GM04504 (cell line): ENCODE data around the gene CACNA1G.

ENCODE experiments used
- DNase-seq: peaks from one replicate; pipeline ENCODE4 v3.0.0-alpha.2; 2012; ENCODE audit warnings: low read depth

The CACNA1G gene

GRCh38 chr17:50613007-50613992 lies 52.8 kb downstream of the CACNA1G start:
- no peak for DNase-seq

DNA sequence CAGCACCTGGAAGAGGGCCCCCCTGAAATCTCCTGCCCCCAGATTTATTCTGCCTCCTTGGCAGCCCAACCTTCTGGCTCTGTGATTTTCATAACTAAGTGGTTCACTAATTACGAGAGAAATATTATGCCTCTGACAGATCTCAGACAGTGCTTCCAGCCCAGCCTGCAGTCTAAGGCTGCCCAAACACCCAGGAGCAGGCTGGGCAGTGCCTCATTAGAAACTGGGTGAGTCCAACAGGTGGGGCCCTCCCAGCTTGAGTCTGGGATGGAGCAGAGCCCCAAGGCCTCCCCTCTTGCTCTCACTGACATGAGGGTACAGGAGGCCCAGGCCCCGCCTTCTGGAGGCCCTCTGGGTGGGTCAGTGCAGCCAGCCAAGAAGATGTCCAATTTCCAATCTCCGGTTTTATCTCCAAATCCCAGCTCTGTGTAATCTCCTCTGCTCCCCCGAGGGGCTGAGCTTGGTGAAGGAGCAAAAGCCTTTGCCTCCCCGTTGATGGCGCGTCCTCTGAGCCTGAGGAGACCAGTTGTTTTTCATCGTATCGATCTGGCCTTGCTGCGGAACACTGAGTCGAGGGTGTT lies 54.0 kb downstream of the CACNA1G start:
- no peak for DNase-seq

DNA sequence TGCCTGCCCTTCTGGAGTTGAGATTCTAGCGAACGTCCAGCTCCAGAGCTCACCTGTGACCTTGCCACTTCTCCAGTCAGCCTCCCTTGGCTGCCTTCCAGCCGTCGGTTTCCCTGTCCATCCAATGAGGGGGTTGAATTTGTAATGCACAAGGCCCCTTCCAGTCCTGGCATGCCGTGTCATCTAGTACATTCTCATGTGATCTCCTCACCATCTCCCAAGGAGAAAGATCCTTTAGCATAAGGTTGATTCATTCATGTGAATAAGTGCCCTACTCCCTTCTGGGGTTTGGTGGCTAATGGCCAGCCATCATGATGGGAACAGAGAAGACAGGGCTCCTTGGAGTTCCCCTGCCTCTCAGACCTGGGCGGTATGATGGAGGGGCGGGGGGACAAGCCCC lies 55.3 kb downstream of the CACNA1G start:
- no peak for DNase-seq

DNA sequence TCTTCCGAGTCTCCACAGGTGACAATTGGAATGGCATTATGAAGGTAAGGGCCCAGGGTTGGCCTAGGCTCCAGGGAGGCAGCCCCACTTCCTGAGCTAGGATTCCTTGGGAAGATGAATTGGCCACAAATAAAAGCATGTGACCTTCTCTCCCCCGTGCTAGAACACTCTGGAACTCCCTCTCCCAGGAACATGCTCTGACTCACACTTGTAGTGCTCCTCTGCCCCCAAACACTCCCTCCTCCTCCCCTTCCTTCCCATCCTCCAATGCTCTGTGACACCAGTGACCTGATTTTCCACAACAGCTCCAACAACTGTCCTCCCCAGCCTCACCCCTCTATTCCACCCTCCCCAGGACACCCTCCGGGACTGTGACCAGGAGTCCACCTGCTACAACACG lies 57.8 kb downstream of the CACNA1G start:
- DNase-seq, result no peak

DNA sequence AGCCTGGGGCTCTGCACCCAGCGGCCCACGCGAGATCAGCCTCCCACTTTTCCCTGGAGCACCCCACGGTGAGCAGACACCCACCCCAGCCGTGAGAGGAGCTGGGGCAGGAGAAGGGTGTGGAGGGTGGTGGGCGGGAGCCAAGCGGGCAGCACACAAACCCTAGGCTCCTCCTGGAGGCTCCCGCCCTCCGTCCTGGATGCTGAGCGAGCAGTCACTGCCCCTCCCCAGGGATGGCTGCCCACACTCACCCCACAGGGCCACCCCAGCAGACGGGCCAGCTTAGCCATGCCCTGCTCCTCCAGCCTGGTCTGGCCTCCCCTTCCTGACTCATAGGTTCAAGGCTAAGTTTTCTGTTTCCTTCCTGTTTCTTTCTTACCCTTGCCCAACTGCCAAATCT lies 58.4 kb downstream of the CACNA1G start:
- DNase-seq, result no peak

GRCh38 chr17:50619489-50619888 lies 59.0 kb downstream of the CACNA1G start:
- DNase-seq, result no peak

- no peak for DNase-seq
Measured at GRCh38 chr17:50620237-50620636, 59.7 kb downstream of the CACNA1G start.

DNA sequence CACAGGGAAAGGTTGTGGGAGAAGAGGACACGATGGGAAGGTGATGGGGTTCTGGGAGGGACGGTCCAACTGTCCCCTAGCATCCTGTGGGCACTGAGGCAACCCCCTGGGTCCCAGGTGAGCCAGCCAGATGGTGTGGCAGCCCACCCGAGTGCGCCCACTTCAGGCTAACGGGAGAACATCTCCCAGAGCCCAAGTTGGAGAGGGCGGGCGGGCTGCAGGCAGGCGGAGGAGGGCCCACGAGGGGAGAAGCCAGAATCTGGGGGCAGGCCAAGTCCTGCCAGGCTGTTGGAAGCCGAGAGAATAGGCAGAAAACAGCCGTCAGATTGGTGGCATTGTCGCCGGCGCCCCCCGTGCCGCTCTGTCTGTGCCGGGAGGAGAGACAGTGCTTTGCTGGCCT lies 60.3 kb downstream of the CACNA1G start:
- no peak for DNase-seq

DNA sequence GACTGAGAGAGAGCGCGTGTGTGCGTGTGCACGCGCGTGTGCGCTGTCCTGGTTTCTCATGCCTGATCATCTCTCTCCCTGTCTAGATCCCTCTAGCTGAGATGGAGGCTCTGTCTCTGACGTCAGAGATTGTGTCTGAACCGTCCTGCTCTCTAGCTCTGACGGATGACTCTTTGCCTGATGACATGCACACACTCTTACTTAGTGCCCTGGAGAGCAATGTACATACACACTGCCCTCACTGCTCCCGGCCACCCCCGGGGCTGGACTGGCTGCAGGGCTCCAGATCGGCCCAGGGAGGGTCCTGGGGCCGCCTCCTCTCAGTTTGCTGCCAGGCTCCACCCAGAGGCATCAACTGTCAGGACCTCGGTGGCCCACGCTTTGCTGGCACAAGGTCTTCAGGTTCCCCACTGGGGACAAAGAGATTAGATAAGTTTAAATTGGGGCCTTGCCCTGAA lies 61.1 kb downstream of the CACNA1G start:
- DNase-seq, result no peak

GRCh38 chr17:50624321-50624934 lies 63.9 kb downstream of the CACNA1G start:
- no peak for DNase-seq

DNA sequence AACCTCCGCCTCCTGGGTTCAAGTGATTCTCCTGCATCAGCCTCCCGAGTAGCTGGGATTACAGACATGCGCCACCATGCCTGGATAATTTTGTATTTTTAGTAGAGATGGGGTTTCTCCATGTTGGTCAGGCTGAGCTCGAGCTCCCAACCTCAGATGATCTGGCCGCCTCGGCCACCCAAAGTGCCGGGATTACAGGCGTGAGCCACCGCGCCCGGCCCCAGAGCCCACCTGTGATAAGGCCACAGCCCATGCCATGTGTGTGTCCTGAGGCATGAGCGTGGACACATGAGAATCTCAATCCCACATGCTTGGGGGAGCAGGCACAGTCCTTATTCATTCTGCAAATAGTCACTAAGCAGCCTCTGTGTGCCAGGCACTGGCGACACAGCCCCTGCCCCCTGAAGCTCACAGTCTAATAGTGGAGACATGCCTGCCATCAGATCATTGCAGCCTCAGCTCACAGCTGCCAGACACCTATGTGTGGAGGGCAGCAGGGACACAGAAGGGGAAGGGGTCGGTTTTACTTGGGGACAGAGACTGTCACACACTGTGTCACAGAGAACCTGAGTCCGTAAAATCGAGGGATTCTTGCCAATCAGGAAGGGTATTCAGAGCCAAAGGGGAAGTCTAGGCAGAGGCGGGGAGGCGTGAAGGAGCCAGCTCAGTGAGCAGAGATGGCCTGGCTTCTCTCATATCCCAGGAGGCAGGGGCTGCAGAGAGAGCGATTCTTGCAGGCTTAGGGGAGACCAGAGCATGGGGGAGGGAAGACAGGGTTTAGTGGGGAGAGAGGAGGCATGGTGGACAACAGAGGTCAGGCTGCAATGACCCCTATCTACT lies 64.7 kb downstream of the CACNA1G start:
- DNase-seq, result no peak

- DNase-seq, result peak; percentile 35
Measured at GRCh38 chr17:50626037-50626574, 65.6 kb downstream of the CACNA1G start.

DNA sequence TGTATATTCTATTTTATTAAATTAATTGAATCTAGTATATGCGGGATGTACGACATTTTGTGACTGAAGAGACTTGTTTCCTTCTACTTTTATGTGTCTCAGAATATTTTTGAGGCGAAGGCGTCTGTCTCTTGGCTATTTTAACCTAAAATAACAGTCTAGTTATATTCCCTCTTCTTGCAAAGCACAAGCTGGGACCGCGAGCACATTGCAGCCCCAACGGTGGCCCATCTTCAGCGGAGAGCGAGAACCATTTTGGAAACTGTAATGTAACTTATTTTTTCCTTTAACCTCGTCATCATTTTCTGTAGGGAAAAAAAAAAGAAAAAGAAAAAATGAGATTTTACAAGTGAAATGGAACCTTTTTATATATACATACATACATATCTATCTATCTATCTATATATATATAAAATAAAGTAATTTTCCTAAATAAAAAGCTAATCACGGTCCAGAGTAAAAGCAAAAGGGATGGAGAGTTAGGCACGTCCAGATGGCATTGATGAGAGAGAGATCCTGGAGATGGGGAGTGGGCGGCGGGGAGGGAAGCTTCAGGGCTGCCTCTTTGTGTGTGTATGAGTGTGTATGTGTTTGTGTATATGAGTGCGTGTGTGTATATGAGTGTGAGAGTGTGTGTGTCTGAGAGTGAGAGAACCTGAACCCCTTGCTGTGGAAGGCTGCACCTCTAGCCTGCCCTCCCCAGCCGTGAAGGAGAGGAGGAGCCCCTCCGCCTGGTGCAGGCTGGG lies 66.7 kb downstream of the CACNA1G start:
- DNase-seq, result no peak

GRCh38 chr17:50627782-50628601 lies 67.5 kb downstream of the CACNA1G start:
- DNase-seq, result no peak

DNA sequence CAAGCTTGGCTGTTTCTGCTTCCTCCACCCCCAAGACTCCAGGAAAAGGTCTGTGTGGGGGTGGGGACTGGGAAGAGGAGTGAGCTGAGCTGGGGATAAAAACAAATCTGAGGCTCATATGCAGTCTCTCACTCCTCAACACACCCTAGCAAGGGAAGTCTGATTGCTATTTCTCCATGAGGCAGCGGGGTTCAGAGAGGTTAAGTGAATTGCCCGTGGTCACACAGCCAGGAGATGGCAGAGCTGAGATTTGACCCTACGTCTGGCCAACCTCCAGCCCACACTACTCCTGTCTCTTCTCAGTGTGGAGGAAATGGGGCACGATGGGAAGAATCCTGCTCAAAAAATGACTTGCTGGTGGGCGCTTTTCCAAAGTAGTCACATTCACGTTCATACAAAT lies 69.4 kb downstream of the CACNA1G start:
- no peak for DNase-seq

- no peak for DNase-seq
Measured at GRCh38 chr17:50630524-50631194, 70.1 kb downstream of the CACNA1G start.

- no peak for DNase-seq
Measured at GRCh38 chr17:50631195-50631907, 70.8 kb downstream of the CACNA1G start.

GRCh38 chr17:50631908-50632571 lies 71.5 kb downstream of the CACNA1G start:
- no peak for DNase-seq
